ENCODE measurements around the gene CTRL. TPM values are rescaled to one million over a fixed set of nuclear protein-coding genes. Genes with fewer than 3 reads are reported as not detected.

The CTRL gene
- total RNA-seq, 1 experiment from 2014 or later = 2.6 TPM

GRCh38 chr16:67922221-67922620 lies 9.4 kb downstream of the CTRL start:
- no peak overlapping the region for H3K4me3 Mint-ChIP-seq (ENCODE audit: low read depth, unreplicated experiment)
- CTCF ChIA-PET = interaction anchor here (0.6 kb wide), 1 partner anchor 11 kb away, joined by 3 read pairs; no protein-coding TSS in a partner anchor
- no peaks in the 10 kb centered on the region for H3K27me3 Mint-ChIP-seq (ENCODE audit: unreplicated experiment)
- H3K36me3 Mint-ChIP-seq (ENCODE audit: insufficient read depth, unreplicated experiment) = peaks cover 19% of the 10 kb centered on the region
- BruUV-seq (replicated peaks) = no TSS peak
- DNase-seq = no peak
- intact Hi-C loops (cut with micrococcal nuclease; ENCODE audit: unreplicated experiment) = no loop called here
- no peak for TF ChIP-seq CTCF (IDR thresholded peaks at IDR 0.05; ENCODE audit: unreplicated experiment)
- peaks cover 8% of the 10 kb centered on the region for H3K4me1 Mint-ChIP-seq (ENCODE audit: low read depth, unreplicated experiment)
- no peak overlapping the region for H3K27ac Mint-ChIP-seq (ENCODE audit: unreplicated experiment)
- no peaks in the 10 kb centered on the region for H3K9me3 Mint-ChIP-seq (ENCODE audit: low read depth, unreplicated experiment)

GRCh38 chr16:67919622-67920221 lies 11.9 kb downstream of the CTRL start:
- Mint-ChIP-seq H3K27ac (ENCODE audit: unreplicated experiment) (no peak overlapping the region), H3K36me3 (ENCODE audit: insufficient read depth, unreplicated experiment) (peaks cover 19% of the 10 kb centered on the region), H3K27me3 (ENCODE audit: unreplicated experiment) (no peaks in the 10 kb centered on the region), H3K4me3 (ENCODE audit: low read depth, unreplicated experiment) (no peak overlapping the region), H3K4me1 (ENCODE audit: low read depth, unreplicated experiment) (peaks cover 8% of the 10 kb centered on the region), H3K9me3 (ENCODE audit: low read depth, unreplicated experiment) (no peaks in the 10 kb centered on the region)
- CTCF ChIA-PET = interaction anchor here (1.4 kb wide), 1 partner anchor 16 kb away, joined by 3 read pairs; no protein-coding TSS in a partner anchor
- no peak for TF ChIP-seq CTCF (IDR thresholded peaks at IDR 0.05; ENCODE audit: unreplicated experiment)
- BruUV-seq (replicated peaks) = no TSS peak
- intact Hi-C loops (cut with micrococcal nuclease; ENCODE audit: unreplicated experiment) = no loop called here
- DNase-seq = no peak

GRCh38 chr16:67917852-67918236 lies 13.8 kb downstream of the CTRL start:
- Mint-ChIP-seq H3K4me1 (ENCODE audit: low read depth, unreplicated experiment) (peaks cover 8% of the 10 kb centered on the region), H3K36me3 (ENCODE audit: insufficient read depth, unreplicated experiment) (peaks cover 27% of the 10 kb centered on the region), H3K27me3 (ENCODE audit: unreplicated experiment) (no peaks in the 10 kb centered on the region), H3K4me3 (ENCODE audit: low read depth, unreplicated experiment) (no peak overlapping the region), H3K9me3 (ENCODE audit: low read depth, unreplicated experiment) (no peaks in the 10 kb centered on the region), H3K27ac (ENCODE audit: unreplicated experiment) (no peak overlapping the region)
- BruUV-seq (replicated peaks) = no TSS peak
- CTCF ChIA-PET = no interaction called here
- intact Hi-C loops (cut with micrococcal nuclease; ENCODE audit: unreplicated experiment) = no loop called here
- TF ChIP-seq CTCF (IDR thresholded peaks at IDR 0.05; ENCODE audit: unreplicated experiment) = no peak
- DNase-seq = no peak

GRCh38 chr16:67917140-67917851 lies 14.4 kb downstream of the CTRL start:
- no peaks in the 10 kb centered on the region for H3K27me3 Mint-ChIP-seq (ENCODE audit: unreplicated experiment)
- intact Hi-C loops (cut with micrococcal nuclease; ENCODE audit: unreplicated experiment) = no loop called here
- H3K9me3 Mint-ChIP-seq (ENCODE audit: low read depth, unreplicated experiment) = no peaks in the 10 kb centered on the region
- no peak overlapping the region for H3K4me3 Mint-ChIP-seq (ENCODE audit: low read depth, unreplicated experiment)
- peaks cover 8% of the 10 kb centered on the region for H3K4me1 Mint-ChIP-seq (ENCODE audit: low read depth, unreplicated experiment)
- no TSS peak for BruUV-seq (replicated peaks)
- H3K36me3 Mint-ChIP-seq (ENCODE audit: insufficient read depth, unreplicated experiment) = peaks cover 27% of the 10 kb centered on the region
- TF ChIP-seq CTCF (IDR thresholded peaks at IDR 0.05; ENCODE audit: unreplicated experiment) = no peak
- H3K27ac Mint-ChIP-seq (ENCODE audit: unreplicated experiment) = no peak overlapping the region
- CTCF ChIA-PET = no interaction called here
- DNase-seq = no peak

Data from Calu3 (cell line).